ENCODE data around the gene LRMDA. TPM values are rescaled to one million over a fixed set of nuclear protein-coding genes. Genes with fewer than 3 reads are reported as not detected.

LRMDA gene
- total and polyA plus RNA-seq, 3 experiments from 2014 or later = not detected

DNA sequence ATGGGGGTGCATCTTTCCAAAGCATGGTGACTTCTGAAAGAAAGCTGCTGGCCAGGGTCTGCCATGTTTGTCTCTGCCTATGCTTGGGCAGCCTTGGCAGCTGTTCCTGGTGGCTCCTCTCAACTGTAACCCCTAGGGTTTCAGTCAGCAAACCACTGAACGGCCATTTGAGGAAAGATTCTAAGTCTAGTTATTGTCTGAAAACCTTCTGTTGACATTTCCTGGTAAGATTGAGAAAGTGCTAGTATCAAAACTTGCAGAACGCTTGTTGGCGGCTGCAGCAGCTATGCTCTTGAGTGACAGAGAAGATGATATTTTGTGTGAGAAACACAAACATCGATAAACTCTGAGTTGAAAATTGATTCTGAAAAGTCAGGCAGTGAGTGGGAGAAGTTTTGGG, 523.1 kb downstream of the LRMDA start:
- H3K4me1 ChIP-seq (ENCODE audit: insufficient read depth, low read length) = no peaks in the 10 kb centered on the region
- H3K4me1 Mint-ChIP-seq = no peaks in the 10 kb centered on the region
- H3K27ac ChIP-seq (ENCODE audit: low read depth, low read length) = no peak overlapping the region
- no peaks in the 10 kb centered on the region for H3K27me3 ChIP-seq (ENCODE audit: insufficient read depth, low read length, poor library complexity, severe bottlenecking)
- POLR2A ChIA-PET = no interaction called here
- CTCF ChIA-PET = no interaction called here
- no peaks in the 10 kb centered on the region for H3K36me3 ChIP-seq (ENCODE audit: insufficient read depth, low read length)
- no peak overlapping the region for H3K4me3 Mint-ChIP-seq
- no peak overlapping the region for H3K27ac Mint-ChIP-seq
- peaks cover 0 to 1% of the 10 kb centered on the region in 2 donors for H3K27me3 Mint-ChIP-seq
- H3K9me3 ChIP-seq (ENCODE audit: low read length) = no peaks in the 10 kb centered on the region
- H3K9me3 Mint-ChIP-seq = peaks cover 0 to 4% (median 0%) of the 10 kb centered on the region in 5 donors
- no peak overlapping the region for H3K4me3 ChIP-seq (ENCODE audit: low read length)
- no peaks in the 10 kb centered on the region for H3K36me3 Mint-ChIP-seq
- DNase-seq = no peak

DNA sequence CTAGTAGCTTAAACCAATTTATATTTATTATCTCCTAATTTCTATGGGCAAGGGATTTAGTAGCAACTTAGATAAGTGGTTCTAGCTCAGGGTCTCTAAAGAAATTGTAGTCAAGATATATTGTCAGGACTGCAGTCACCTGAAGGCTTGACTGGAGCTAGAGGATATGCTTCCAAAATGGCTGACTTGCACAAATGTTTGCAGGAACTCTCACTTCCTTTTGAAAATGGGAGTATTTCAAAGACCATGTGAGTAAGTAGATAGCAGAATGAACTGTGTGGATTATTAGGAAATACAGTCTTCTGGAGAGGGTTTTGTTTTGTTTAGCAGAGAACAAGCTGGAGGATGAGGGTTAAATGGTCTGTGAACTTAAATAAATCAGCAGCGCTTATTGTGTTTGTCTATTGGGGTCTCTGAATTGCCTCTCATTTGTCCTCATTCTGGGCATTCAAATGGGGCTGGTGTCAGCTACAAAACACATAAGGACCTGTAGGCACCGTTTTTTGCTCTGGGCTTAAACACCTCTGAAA, 524.6 kb downstream of the LRMDA start:
- CTCF ChIA-PET = no interaction called here
- POLR2A ChIA-PET = no interaction called here
- H3K4me3 ChIP-seq (ENCODE audit: low read length) = no peak overlapping the region
- peaks cover 0 to 1% of the 10 kb centered on the region in 2 donors for H3K27me3 Mint-ChIP-seq
- H3K4me1 ChIP-seq (ENCODE audit: insufficient read depth, low read length) = no peaks in the 10 kb centered on the region
- no peaks in the 10 kb centered on the region for H3K36me3 Mint-ChIP-seq
- no peaks in the 10 kb centered on the region for H3K9me3 ChIP-seq (ENCODE audit: low read length)
- H3K9me3 Mint-ChIP-seq = no peaks in the 10 kb centered on the region
- H3K27ac Mint-ChIP-seq = no peak overlapping the region
- no peaks in the 10 kb centered on the region for H3K36me3 ChIP-seq (ENCODE audit: insufficient read depth, low read length)
- DNase-seq = no peak
- H3K27me3 ChIP-seq (ENCODE audit: insufficient read depth, low read length, poor library complexity, severe bottlenecking) = no peaks in the 10 kb centered on the region
- H3K27ac ChIP-seq (ENCODE audit: low read depth, low read length) = no peak overlapping the region
- H3K4me1 Mint-ChIP-seq = no peaks in the 10 kb centered on the region
- H3K4me3 Mint-ChIP-seq = no peak overlapping the region

DNA sequence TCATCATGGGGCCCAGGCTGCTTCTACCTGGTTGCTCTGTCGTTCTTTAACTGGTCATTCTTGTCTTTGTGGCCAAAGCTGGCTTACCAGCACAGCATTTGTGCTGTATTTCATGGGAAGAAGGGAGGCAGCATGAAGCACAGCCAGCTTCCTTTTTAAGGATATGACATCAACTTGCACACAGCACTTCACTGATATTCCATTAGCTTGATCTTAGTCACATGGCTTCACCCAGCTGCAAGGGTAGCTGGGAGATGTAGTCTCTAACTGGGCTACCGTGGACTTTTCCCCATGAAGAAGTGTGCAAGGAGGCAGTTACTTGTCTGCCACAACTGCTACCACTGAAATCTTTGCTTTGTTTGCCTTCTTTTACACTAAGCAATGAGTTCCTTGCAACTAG, 525.2 kb downstream of the LRMDA start:
- no peaks in the 10 kb centered on the region for H3K4me1 ChIP-seq (ENCODE audit: insufficient read depth, low read length)
- H3K27ac ChIP-seq (ENCODE audit: low read depth, low read length) = no peak overlapping the region
- Mint-ChIP-seq H3K4me3 (no peak overlapping the region), H3K9me3 (no peaks in the 10 kb centered on the region), H3K27ac (no peak overlapping the region), H3K36me3 (no peaks in the 10 kb centered on the region), H3K27me3 (peaks cover 0 to 1% of the 10 kb centered on the region in 2 donors), H3K4me1 (no peaks in the 10 kb centered on the region)
- H3K36me3 ChIP-seq (ENCODE audit: insufficient read depth, low read length) = no peaks in the 10 kb centered on the region
- H3K4me3 ChIP-seq (ENCODE audit: low read length) = no peak overlapping the region
- ChIA-PET POLR2A (no interaction called here), CTCF (no interaction called here)
- no peaks in the 10 kb centered on the region for H3K9me3 ChIP-seq (ENCODE audit: low read length)
- DNase-seq = no peak
- H3K27me3 ChIP-seq (ENCODE audit: insufficient read depth, low read length, poor library complexity, severe bottlenecking) = no peaks in the 10 kb centered on the region

DNA sequence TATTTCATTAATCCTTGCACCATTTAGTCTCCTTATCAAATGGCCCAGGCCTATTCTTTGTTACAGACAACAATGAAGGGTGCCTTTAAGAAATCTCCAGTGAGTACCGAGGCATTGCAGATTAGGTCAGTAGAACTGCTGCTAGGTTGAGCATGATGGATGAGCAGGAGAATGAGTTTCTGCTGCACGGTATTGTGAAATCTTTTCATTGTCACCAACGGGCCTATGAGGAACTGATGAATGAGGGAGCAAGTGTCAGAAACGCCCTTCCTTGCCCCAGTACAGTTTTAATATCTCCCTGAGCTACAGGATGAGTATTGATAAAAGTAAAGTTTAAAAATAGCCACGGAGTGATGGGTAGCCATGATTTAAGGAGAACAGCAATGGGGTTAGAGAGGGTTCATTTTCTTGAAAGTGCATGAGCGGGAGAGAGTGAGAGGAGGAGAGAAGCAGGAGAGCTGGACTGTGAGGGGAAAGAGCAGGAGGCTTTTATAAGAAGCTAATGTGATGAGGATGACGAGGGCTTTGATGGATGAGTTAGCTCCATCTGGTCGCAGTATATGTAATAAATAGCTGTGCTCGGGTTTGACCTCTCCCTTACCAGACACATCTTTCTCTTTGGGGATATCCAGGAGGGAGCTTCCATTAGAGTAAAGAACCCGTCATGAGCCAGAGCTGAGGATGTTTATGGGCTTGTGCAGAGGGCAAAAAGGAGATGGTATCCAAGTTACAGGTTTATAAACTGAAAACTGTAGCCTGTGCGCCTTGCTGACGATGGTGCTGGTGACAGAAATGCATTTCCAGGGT, 526.1 kb downstream of the LRMDA start:
- H3K27ac ChIP-seq (ENCODE audit: low read depth, low read length) = no peak overlapping the region
- no peaks in the 10 kb centered on the region for H3K9me3 ChIP-seq (ENCODE audit: low read length)
- H3K4me1 ChIP-seq (ENCODE audit: insufficient read depth, low read length) = no peaks in the 10 kb centered on the region
- ChIA-PET POLR2A (no interaction called here), CTCF (interaction anchor here (1.3 kb wide), 1 partner anchor 9 kb away, joined by 3 read pairs; no protein-coding TSS in a partner anchor)
- Mint-ChIP-seq H3K27ac (no peak overlapping the region), H3K4me1 (no peaks in the 10 kb centered on the region), H3K4me3 (no peak overlapping the region), H3K9me3 (no peaks in the 10 kb centered on the region), H3K27me3 (no peaks in the 10 kb centered on the region), H3K36me3 (no peaks in the 10 kb centered on the region)
- no peak overlapping the region for H3K4me3 ChIP-seq (ENCODE audit: low read length)
- no peaks in the 10 kb centered on the region for H3K27me3 ChIP-seq (ENCODE audit: insufficient read depth, low read length, poor library complexity, severe bottlenecking)
- DNase-seq = no peak
- no peaks in the 10 kb centered on the region for H3K36me3 ChIP-seq (ENCODE audit: insufficient read depth, low read length)

DNA sequence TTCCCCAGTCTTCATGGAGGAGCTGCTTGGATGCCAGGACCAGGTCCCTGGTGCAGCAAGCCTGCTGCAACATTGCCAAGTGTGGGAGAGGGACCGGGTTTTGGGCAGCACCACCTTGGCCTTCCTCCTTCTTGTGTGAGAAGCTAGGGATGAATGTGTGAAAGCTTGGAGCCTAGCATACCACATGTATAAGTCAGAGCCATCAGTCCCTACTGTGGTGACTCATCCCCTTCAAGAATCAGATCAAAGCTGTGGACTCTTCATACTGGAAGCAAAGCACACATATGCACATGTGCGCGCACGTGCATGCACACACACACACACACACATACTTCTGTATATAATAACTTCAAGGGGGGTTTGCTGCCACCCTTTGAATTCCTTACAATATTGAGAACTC, 527.8 kb downstream of the LRMDA start:
- no peak overlapping the region for H3K4me3 Mint-ChIP-seq
- no peak for DNase-seq
- no peaks in the 10 kb centered on the region for H3K36me3 Mint-ChIP-seq

DNA sequence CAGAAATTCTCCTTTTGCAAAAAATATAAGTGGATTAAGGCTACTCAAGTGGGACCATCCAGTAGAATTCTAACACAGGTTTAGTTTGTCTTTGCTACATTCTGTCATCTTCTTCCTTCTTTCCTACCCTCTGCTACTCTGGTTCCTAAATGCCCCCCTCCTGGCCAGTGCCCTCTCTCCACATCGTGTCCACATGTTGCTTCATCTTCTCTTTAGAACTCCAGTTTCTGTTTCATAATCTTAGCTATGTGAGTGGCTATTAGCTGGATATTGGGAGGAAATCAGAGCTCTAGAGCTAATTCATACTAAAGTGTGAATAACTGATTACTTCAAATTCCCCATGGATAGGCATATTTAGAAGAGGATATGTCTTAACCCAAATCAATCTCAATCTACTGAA, 528.5 kb downstream of the LRMDA start:
- POLR2A ChIA-PET = no interaction called here
- H3K4me1 Mint-ChIP-seq = no peaks in the 10 kb centered on the region
- Histone ChIP-seq H3K4me3 (ENCODE audit: low read length) (no peak overlapping the region), H3K27me3 (ENCODE audit: insufficient read depth, low read length, poor library complexity, severe bottlenecking) (no peaks in the 10 kb centered on the region), H3K9me3 (ENCODE audit: low read length) (no peaks in the 10 kb centered on the region), H3K27ac (ENCODE audit: low read depth, low read length) (no peak overlapping the region), H3K36me3 (ENCODE audit: insufficient read depth, low read length) (no peaks in the 10 kb centered on the region), H3K4me1 (ENCODE audit: insufficient read depth, low read length) (no peaks in the 10 kb centered on the region)
- H3K4me3 Mint-ChIP-seq = no peak overlapping the region
- DNase-seq = no peak
- H3K27me3 Mint-ChIP-seq = no peaks in the 10 kb centered on the region
- no peaks in the 10 kb centered on the region for H3K36me3 Mint-ChIP-seq
- H3K27ac Mint-ChIP-seq = no peak overlapping the region
- CTCF ChIA-PET = interaction anchor here (1.0 kb wide), 1 partner anchor 9 kb away, joined by 3 read pairs; no protein-coding TSS in a partner anchor
- H3K9me3 Mint-ChIP-seq = no peaks in the 10 kb centered on the region

More for the DNA sequence above, 527.8 kb downstream of the LRMDA start:
- Histone ChIP-seq H3K4me1 (ENCODE audit: insufficient read depth, low read length) (no peaks in the 10 kb centered on the region), H3K36me3 (ENCODE audit: insufficient read depth, low read length) (no peaks in the 10 kb centered on the region), H3K9me3 (ENCODE audit: low read length) (no peaks in the 10 kb centered on the region), H3K27me3 (ENCODE audit: insufficient read depth, low read length, poor library complexity, severe bottlenecking) (no peaks in the 10 kb centered on the region), H3K4me3 (ENCODE audit: low read length) (no peak overlapping the region), H3K27ac (ENCODE audit: low read depth, low read length) (no peak overlapping the region)
- no peaks in the 10 kb centered on the region for H3K9me3 Mint-ChIP-seq
- no peaks in the 10 kb centered on the region for H3K4me1 Mint-ChIP-seq
- no peaks in the 10 kb centered on the region for H3K27me3 Mint-ChIP-seq
- CTCF ChIA-PET = no interaction called here
- H3K27ac Mint-ChIP-seq = no peak overlapping the region
- POLR2A ChIA-PET = no interaction called here

DNA sequence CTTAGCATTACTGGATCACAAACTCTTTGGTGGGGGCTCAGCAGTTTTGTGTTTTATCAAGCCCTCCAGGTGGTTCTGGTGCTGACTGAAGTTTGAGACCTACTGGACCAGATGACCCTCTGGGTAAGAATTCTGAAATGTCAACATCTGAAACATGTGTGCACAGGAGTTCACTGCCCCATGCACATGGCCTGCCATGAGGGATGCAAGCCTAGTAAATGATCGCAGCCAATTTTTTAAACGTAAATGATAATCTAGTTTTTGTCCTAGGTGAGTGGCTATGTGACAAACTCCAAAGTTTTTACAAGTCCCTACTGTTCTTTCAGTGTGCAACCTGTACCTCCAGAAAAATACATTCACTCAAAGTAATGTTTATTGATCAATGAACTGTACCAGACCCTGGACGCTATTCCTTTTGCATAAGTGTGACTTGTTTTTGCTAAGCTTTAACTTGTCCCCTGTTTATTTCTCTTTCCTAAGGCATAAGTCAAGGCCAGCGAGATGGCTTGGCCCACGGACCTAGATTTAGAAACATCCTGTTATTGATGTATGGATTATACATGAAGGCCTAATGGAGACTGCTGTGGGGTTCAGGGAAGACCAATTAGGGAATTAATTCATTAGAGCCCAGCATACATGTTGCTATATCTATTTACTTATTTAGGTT, 531.1 kb downstream of the LRMDA start:
- H3K27me3 ChIP-seq (ENCODE audit: insufficient read depth, low read length, poor library complexity, severe bottlenecking) = no peaks in the 10 kb centered on the region
- no peak for DNase-seq
- peaks cover 0 to 2% (median 0%) of the 10 kb centered on the region in 5 donors for H3K9me3 Mint-ChIP-seq

DNA sequence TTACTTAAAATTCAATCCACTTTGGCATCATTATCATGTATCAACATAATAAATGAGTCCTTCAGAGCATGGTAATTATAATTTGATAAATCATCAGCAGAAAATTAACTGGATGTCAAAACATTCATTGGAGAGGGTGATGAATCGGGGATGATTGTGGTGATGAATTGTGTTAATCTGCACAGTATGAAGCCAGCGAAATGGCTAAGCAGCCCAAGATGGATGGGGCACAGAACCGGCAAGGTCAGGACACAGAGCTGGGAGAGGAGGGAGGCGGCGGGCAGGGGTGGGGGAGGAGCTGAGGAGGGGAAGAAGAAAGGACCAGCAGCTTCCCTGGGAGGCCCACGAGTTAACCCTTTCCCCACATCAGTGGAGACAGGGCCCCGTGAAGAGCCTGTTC, 536.1 kb downstream of the LRMDA start:
- Histone ChIP-seq H3K4me3 (ENCODE audit: low read length) (no peak overlapping the region), H3K27me3 (ENCODE audit: insufficient read depth, low read length, poor library complexity, severe bottlenecking) (no peaks in the 10 kb centered on the region), H3K27ac (ENCODE audit: low read depth, low read length) (no peak overlapping the region), H3K36me3 (ENCODE audit: insufficient read depth, low read length) (no peaks in the 10 kb centered on the region), H3K4me1 (ENCODE audit: insufficient read depth, low read length) (no peaks in the 10 kb centered on the region), H3K9me3 (ENCODE audit: low read length) (no peaks in the 10 kb centered on the region)
- POLR2A ChIA-PET = no interaction called here
- CTCF ChIA-PET = no interaction called here
- Mint-ChIP-seq H3K27ac (no peak overlapping the region), H3K36me3 (no peaks in the 10 kb centered on the region), H3K4me1 (no peaks in the 10 kb centered on the region), H3K4me3 (no peak overlapping the region), H3K9me3 (peaks cover 0 to 4% (median 0%) of the 10 kb centered on the region in 5 donors), H3K27me3 (peaks cover 0 to 1% of the 10 kb centered on the region in 2 donors)
- no peak for DNase-seq

More for the DNA sequence above, 531.1 kb downstream of the LRMDA start:
- Mint-ChIP-seq H3K36me3 (no peaks in the 10 kb centered on the region), H3K4me1 (no peaks in the 10 kb centered on the region), H3K27me3 (no peaks in the 10 kb centered on the region), H3K27ac (no peak overlapping the region), H3K4me3 (no peak overlapping the region)
- CTCF ChIA-PET = no interaction called here
- no peak overlapping the region for H3K4me3 ChIP-seq (ENCODE audit: low read length)
- no peak overlapping the region for H3K27ac ChIP-seq (ENCODE audit: low read depth, low read length)
- POLR2A ChIA-PET = no interaction called here
- no peaks in the 10 kb centered on the region for H3K9me3 ChIP-seq (ENCODE audit: low read length)
- H3K36me3 ChIP-seq (ENCODE audit: insufficient read depth, low read length) = no peaks in the 10 kb centered on the region
- H3K4me1 ChIP-seq (ENCODE audit: insufficient read depth, low read length) = no peaks in the 10 kb centered on the region

Measured in CD8-positive, alpha-beta memory T cell (primary cell).